ENCODE measurements around the gene PSMA8. TPM values are rescaled to one million over a fixed set of nuclear protein-coding genes. Genes with fewer than 3 reads are reported as not detected.

The PSMA8 gene
- total RNA-seq (not detected), polyA plus RNA-seq (0.05 TPM)
- long read RNA-seq, donor 1: 0 reads
- long read RNA-seq, donor 2: 0 reads
- long read RNA-seq, donor 3: 0 reads
- long read RNA-seq, donor 4: 0 reads

DNA sequence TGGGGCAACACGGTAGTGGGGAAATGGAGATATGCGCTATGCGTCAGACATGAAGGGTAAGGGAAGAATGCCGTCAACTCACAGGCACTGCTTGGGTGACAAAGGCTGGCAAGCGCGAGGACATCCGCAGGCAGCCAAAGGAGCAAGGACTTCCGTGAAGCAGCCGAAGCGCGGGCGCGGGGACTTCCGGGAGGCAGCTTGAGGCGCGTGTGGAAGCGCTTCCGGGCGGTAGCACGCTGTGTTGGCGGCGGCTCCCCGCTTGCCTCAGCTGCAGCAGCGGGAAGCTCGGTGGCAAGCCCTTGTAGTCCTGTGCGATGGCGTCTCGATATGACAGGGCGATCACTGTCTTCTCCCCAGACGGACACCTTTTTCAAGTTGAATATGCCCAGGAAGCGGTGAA lies at the start of gene PSMA8:
Gene PSMA8, plus strand, starts transcription at position 218 of the 400 bp plus-strand sequence. Its CDS starts 97 bp downstream, at position 315.
- no peak within 1 kb of the TSS for H3K4me3 ChIP-seq (ENCODE audit: low read length)
- H3K27me3 ChIP-seq (ENCODE audit: control insufficient read depth, insufficient read depth): no peaks in the 10 kb centered on the region
- peak; percentile 51 to 53 for ATAC-seq
- DNase-seq: peak; percentile 41 to 75 (median 62)
- intact Hi-C loops (cut with DNase I): no loop called here
- H3K9me3 ChIP-seq (ENCODE audit: control insufficient read depth, low read length): no peaks in the 10 kb centered on the region
- no peak within 1 kb of the TSS for H3K27ac ChIP-seq (ENCODE audit: low read length)
- H3K4me1 ChIP-seq (ENCODE audit: control insufficient read depth, insufficient read depth, low read length): no peaks in the 10 kb centered on the region
- WGBS: 52% methylated on average over 31 of the region's 31 CpGs

DNA sequence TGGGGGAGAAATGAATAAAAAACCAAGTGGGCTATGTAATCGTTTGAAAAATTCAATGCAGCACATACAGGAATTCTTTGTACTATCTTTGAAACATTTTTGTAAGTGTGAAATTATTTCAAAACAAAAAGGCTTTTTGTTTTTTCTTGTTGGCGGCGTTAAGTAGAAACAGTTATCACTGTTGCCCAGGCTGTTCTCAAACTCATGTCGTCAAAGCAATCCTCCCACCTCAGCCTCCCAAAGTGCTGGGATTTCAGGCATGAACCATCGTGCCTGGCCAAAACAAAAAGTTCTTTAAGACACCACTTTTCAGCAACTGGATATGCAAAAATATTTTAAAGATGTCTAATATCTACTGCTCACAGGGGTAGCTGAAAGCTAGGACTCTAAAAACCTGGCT lies 48.6 kb upstream of the PSMA8 start:
- Histone ChIP-seq H3K27me3 (ENCODE audit: control insufficient read depth, insufficient read depth) (no peaks in the 10 kb centered on the region), H3K4me1 (ENCODE audit: control insufficient read depth, insufficient read depth, low read length) (no peaks in the 10 kb centered on the region), H3K4me3 (ENCODE audit: low read length) (no peak overlapping the region), H3K27ac (ENCODE audit: low read length) (no peak overlapping the region), H3K9me3 (ENCODE audit: control insufficient read depth, low read length) (no peaks in the 10 kb centered on the region)
- DNase-seq: peak in 1 of 3 donors; percentile 27
- intact Hi-C loops (cut with DNase I): no loop called here
- WGBS: 63% methylated on average over 5 of the region's 5 CpGs
- peak in 1 of 2 donors; percentile 32 for ATAC-seq

DNA sequence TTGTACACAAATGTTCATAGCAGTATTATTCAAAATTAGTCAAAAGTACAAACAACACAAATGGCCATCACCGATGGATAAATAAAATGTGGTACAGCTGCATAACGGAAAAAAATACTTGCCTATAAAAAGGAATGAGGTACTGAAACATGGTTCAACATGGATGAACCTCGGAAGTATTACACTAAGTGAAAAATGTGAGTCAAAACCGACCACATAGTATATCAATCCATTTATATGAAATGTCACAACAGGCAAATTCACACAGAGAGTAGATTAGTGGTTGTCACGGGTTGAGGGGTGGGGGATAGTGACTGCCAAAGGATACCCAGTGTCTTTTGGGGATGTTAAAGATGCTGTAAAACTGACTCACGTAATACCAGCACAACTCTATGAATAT lies 46.7 kb upstream of the PSMA8 start:
- ATAC-seq: no peak
- Histone ChIP-seq H3K9me3 (ENCODE audit: control insufficient read depth, low read length) (no peaks in the 10 kb centered on the region), H3K4me1 (ENCODE audit: control insufficient read depth, insufficient read depth, low read length) (no peaks in the 10 kb centered on the region), H3K27ac (ENCODE audit: low read length) (no peak overlapping the region), H3K4me3 (ENCODE audit: low read length) (no peak overlapping the region), H3K27me3 (ENCODE audit: control insufficient read depth, insufficient read depth) (no peaks in the 10 kb centered on the region)
- WGBS: 94% methylated on average over 6 of the region's 6 CpGs
- no peak for DNase-seq
- intact Hi-C loops (cut with DNase I): no loop called here

DNA sequence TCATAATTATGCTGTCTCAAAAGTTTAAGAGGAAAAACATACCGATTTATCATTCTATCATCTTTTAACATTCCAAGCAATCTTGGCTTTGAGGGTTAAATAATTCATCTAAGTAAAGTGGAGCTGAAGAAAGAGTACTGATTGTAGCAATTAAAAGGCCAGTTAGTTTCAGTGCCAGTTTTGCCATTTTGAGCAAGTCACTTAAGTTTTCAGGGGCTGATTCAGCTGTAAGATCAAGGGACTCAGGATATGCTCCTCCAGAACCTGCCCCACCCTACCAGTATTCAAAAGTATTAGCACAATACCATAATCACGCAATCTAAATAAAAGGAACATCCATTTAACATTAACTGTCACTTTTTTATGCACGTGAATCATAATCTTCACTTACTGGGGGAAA lies 45.2 kb upstream of the PSMA8 start:
- Histone ChIP-seq H3K27ac (ENCODE audit: low read length) (no peak overlapping the region), H3K27me3 (ENCODE audit: control insufficient read depth, insufficient read depth) (no peaks in the 10 kb centered on the region), H3K4me1 (ENCODE audit: control insufficient read depth, insufficient read depth, low read length) (no peaks in the 10 kb centered on the region), H3K4me3 (ENCODE audit: low read length) (peak overlapping the region; percentile 75), H3K9me3 (ENCODE audit: control insufficient read depth, low read length) (no peaks in the 10 kb centered on the region)
- intact Hi-C loops (cut with DNase I): no loop called here
- ATAC-seq (no peak), DNase-seq (no peak)
- WGBS: 34% methylated on average over 3 of the region's 3 CpGs

DNA sequence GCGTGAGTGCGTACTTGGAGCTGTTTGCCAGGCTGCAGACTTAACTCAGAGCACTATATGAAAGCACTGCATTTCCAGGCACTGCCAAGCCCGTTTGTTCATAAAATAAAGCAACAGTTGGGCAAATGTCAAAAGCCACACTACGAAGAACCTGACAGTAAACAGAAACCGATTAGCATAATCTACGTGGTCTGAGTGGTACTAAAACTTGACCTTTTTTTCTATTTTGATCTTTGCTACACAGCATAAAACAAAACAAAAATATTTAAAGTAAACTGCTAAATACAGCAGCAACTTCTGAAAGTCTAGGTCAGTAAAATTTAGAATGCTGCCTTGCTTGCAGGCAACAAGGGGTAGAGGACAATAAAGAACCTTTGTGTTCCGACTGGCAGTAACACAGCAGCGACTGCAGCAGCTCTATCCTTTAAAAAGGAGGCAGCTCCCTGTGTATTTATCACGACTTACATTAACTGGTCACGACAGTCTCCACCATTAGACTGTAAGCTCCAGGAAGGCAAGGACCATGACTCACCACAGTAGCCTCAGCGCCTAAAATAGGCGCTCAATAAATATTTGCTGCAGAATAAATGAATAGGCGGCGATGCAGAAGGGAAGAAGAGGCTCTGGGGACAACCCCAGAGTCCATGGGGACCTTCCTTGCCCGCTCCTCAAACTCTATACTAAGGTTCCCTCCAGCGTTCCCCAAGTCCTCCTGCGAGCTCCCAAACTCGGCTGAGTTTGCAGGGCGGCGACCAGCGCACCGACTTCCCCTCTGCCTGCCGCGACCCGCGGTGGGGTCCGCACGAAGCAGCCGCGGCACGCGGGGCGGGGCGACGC lies 44.2 kb upstream of the PSMA8 start:
- no peaks in the 10 kb centered on the region for H3K4me1 ChIP-seq (ENCODE audit: control insufficient read depth, insufficient read depth, low read length)
- H3K9me3 ChIP-seq (ENCODE audit: control insufficient read depth, low read length): no peaks in the 10 kb centered on the region
- H3K4me3 ChIP-seq (ENCODE audit: low read length): peak overlapping the region; percentile 75
- H3K27me3 ChIP-seq (ENCODE audit: control insufficient read depth, insufficient read depth): no peaks in the 10 kb centered on the region
- 1% methylated on average over 35 of the region's 35 CpGs for WGBS
- peak overlapping the region; percentile 99 for H3K27ac ChIP-seq (ENCODE audit: low read length)
- DNase-seq: no peak
- intact Hi-C loops (cut with DNase I): no loop called here
- ATAC-seq: no peak

DNA sequence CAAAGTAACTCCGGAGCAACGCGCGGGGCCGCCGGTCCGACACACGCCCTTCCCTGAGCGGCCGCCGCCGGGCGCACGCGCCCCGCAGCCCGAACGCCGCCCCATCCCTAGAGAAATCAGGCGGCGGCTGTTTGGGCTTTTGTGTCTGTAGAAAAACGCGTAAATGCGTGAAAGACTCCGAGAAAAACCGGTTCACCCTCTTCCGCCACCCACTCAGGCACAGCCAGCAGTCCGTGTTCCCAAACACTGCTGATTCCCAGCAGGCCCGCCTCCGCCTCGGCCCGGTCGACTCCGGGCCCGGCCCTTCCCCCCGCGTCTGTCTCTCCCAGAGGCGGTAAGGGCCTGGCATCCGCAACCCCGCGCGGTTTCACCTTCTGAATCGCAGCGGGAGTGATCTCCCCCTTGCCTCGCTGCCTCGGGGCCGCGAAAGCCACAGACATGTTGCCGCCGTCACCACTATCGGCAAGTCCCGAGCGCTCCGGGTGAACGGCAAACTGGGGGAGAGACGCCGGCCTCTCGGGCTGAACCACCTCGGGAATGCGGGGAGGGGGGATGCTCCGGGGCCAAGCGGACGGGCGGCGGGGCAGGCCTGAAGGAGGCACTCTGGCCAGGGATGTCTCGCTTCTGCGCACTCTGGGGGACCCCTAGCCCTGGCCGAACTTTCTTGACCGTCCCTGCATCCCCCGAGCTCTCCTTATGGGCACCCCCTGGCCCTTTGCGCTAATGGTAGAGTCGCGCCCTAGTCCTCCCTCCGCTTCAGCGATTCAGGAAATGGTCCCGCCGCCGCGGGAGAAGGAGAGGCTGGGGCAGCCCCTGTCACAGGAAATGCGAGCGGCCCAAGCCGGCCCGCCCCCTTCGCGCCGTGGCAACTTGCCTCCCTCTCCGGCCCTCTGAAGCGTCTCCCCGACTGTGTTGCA lies 43.3 kb upstream of the PSMA8 start, which contains the start of gene SS18:
Gene SS18, minus strand, starts transcription at position 484 of the 917 bp plus-strand sequence. Its CDS starts 44 bp downstream, at position 440.
- intact Hi-C loops (cut with DNase I): no loop called here

DNA sequence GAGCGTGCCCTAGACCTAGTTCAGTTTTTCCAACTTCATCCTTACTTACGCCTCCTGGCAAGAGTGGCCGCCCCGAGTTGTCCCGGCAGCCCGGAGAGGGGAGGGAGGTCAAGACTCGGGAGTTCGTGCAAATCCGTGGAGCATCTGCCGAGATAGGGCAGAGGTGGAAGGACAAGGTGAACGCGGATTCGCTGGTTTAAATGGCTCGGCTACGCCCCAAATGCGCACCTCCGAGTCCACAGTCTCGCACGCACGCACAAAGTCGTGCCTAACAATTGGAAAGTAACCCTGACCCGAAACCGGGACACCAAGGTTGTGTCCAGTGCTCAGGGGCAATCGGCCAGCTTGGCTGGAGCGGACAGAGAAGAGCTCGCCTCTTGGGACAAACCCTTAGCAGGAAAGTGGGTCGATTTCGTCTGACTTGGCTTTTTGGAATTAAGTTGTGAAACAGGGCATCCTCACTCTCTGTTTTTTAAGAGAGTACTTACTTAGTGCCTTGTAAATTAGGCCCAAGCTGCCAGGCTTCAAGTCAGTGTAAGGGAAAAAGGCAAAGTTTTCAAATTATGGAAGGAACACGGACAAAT lies 42.5 kb upstream of the PSMA8 start:
- DNase-seq (peak; percentile 77 to 88 (median 87)), ATAC-seq (peak; percentile 46 to 53)
- H3K27ac ChIP-seq (ENCODE audit: low read length): peak overlapping the region; percentile 99
- WGBS: 2% methylated on average over 29 of the region's 29 CpGs
- no peaks in the 10 kb centered on the region for H3K27me3 ChIP-seq (ENCODE audit: control insufficient read depth, insufficient read depth)
- intact Hi-C loops (cut with DNase I): no loop called here
- no peaks in the 10 kb centered on the region for H3K9me3 ChIP-seq (ENCODE audit: control insufficient read depth, low read length)
- peak overlapping the region; percentile 75 for H3K4me3 ChIP-seq (ENCODE audit: low read length)
- H3K4me1 ChIP-seq (ENCODE audit: control insufficient read depth, insufficient read depth, low read length): no peaks in the 10 kb centered on the region

More for the DNA sequence above, 43.3 kb upstream of the PSMA8 start, which contains the start of gene SS18:
- H3K4me3 ChIP-seq (ENCODE audit: low read length): peak within 1 kb of the TSS; percentile 75
- H3K9me3 ChIP-seq (ENCODE audit: control insufficient read depth, low read length): no peaks in the 10 kb centered on the region
- H3K4me1 ChIP-seq (ENCODE audit: control insufficient read depth, insufficient read depth, low read length): no peaks in the 10 kb centered on the region
- ATAC-seq: peak; percentile 98 to 99
- peak within 1 kb of the TSS; percentile 99 for H3K27ac ChIP-seq (ENCODE audit: low read length)
- no peaks in the 10 kb centered on the region for H3K27me3 ChIP-seq (ENCODE audit: control insufficient read depth, insufficient read depth)
- under 1% methylated on average over 89 of the region's 89 CpGs for WGBS
- DNase-seq: peak; percentile 96 to 98 (median 98)

DNA sequence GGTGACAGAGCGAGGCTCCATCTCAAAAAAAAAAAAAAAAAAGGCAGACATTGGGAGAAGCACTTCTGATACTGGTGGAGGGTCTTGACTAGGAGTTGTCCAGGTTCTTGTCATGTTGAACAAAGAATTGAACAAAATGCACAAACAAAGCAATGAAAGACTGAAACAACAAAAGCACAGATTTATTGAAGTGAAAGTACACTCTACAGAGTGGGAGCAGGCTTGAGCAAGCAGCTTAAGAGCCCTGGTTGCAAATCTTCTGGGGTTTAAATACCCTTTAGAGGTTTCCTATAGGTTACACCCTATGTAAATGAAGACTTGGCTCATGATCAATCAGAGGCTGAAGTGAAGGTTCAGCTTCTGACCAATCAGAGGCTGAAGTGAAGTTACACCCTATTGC lies 36.8 kb upstream of the PSMA8 start:
- 97% methylated on average over 1 of the region's 1 CpG for WGBS
- Histone ChIP-seq H3K4me1 (ENCODE audit: control insufficient read depth, insufficient read depth, low read length) (no peaks in the 10 kb centered on the region), H3K27me3 (ENCODE audit: control insufficient read depth, insufficient read depth) (no peaks in the 10 kb centered on the region), H3K27ac (ENCODE audit: low read length) (no peak overlapping the region), H3K9me3 (ENCODE audit: control insufficient read depth, low read length) (no peaks in the 10 kb centered on the region), H3K4me3 (ENCODE audit: low read length) (no peak overlapping the region)
- ATAC-seq (no peak), DNase-seq (no peak)
- intact Hi-C loops (cut with DNase I): no loop called here

DNA sequence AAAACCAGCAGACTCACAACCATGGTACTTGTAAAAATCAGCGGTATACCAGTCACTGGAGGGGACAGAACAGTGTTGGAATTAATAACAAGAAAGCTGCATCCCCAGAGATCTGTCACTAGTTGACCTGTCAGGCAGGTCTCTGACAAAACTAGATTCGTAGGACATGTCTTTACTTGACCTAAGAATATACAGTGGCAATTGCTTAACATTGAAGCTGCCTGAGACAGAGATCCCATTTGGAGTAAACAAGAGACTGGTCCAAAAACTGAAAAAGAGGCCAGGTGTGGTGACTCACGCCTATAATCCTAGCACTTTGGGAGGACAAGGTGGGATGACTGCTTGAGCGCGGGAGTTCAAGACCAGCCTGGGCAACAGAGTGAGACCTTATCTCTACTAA lies 36.1 kb upstream of the PSMA8 start:
- 96% methylated on average over 5 of the region's 5 CpGs for WGBS
- no peak for DNase-seq
- H3K4me3 ChIP-seq (ENCODE audit: low read length): no peak overlapping the region
- H3K27ac ChIP-seq (ENCODE audit: low read length): no peak overlapping the region
- no peaks in the 10 kb centered on the region for H3K4me1 ChIP-seq (ENCODE audit: control insufficient read depth, insufficient read depth, low read length)
- H3K9me3 ChIP-seq (ENCODE audit: control insufficient read depth, low read length): no peaks in the 10 kb centered on the region
- no peaks in the 10 kb centered on the region for H3K27me3 ChIP-seq (ENCODE audit: control insufficient read depth, insufficient read depth)
- intact Hi-C loops (cut with DNase I): no loop called here
- no peak for ATAC-seq

DNA sequence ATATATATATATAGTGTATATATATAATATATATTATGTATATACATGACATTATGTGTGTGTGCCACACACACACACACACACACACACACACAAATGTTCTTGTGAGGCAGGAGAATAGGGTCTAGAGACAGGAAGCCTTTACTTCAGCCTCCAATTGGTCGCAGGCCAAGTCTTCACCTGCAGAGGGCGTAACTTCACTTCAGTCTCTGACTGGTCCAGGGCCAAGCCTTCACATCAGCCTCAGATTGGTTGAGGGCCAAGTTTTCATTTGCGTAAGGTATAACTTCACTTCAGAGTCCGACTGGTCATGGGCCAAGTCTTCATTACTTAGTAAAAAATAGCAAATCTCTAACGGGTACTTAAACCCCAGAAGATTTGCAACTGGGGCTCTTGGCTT lies 30.1 kb upstream of the PSMA8 start:
- no peak overlapping the region for H3K27ac ChIP-seq (ENCODE audit: low read length)
- DNase-seq (no peak), ATAC-seq (no peak)
- H3K4me1 ChIP-seq (ENCODE audit: control insufficient read depth, insufficient read depth, low read length): no peaks in the 10 kb centered on the region
- H3K9me3 ChIP-seq (ENCODE audit: control insufficient read depth, low read length): no peaks in the 10 kb centered on the region
- 73% methylated on average over 5 of the region's 5 CpGs for WGBS
- no peaks in the 10 kb centered on the region for H3K27me3 ChIP-seq (ENCODE audit: control insufficient read depth, insufficient read depth)
- intact Hi-C loops (cut with DNase I): no loop called here
- no peak overlapping the region for H3K4me3 ChIP-seq (ENCODE audit: low read length)

Measured in right cardiac atrium (tissue), 5 donors.